ENCODE results near the gene GCNT2.

GCNT2 gene

GRCh38 chr6:10668126-10668917 is 147.2 kb downstream of the GCNT2 start:
- no peak for DNase-seq

- DNase-seq = no peak
Observed at GRCh38 chr6:10676403-10676802, 155.3 kb downstream of the GCNT2 start.

- DNase-seq = no peak
Observed at GRCh38 chr6:10678456-10678855, 157.3 kb downstream of the GCNT2 start.
